Liver (tissue), 3 donors: Measurements from ENCODE around the gene FGF14.

Experiments
- FOXA2 ChIP-seq: IDR thresholded peaks from 2 replicates; pipeline ENCODE4 v1.6.1; 2016; ENCODE audit warnings: antibody characterized with exemption
- MAX ChIP-seq: IDR thresholded peaks from 2 replicates; pipeline ENCODE4 v1.6.1; 2016; ENCODE audit warnings: antibody characterized with exemption
- RAD21 ChIP-seq, 2 donors: IDR thresholded peaks; 2 replicates each; pipeline ENCODE4 v1.6.1; 2016; ENCODE audit warnings: antibody characterized with exemption in 2 of 2, mild to moderate bottlenecking in 2 of 2
- RXRA ChIP-seq, 2 donors: IDR thresholded peaks; 2 replicates each; pipeline ENCODE4 v1.6.1; 2017 to 2018; ENCODE audit warnings: antibody characterized with exemption in 2 of 2, mild to moderate bottlenecking in 1 of 2
- TF ChIP-seq, protein P1 (sequence below): fragments of 150-350 bp; IDR thresholded peaks from 2 replicates; pipeline ENCODE4 v1.5.1; 2017; ENCODE audit warnings: improper control_type of control experiment, low read depth, low read length; ENCODE audit not compliant: missing input control
- TF ChIP-seq, protein P2 (sequence below): IDR thresholded peaks from 2 replicates; pipeline ENCODE4 v1.6.1; 2016; ENCODE audit warnings: antibody characterized with exemption, mild to moderate bottlenecking
- donor health status: healthy.
- donor health status: healthy.

DNA sequence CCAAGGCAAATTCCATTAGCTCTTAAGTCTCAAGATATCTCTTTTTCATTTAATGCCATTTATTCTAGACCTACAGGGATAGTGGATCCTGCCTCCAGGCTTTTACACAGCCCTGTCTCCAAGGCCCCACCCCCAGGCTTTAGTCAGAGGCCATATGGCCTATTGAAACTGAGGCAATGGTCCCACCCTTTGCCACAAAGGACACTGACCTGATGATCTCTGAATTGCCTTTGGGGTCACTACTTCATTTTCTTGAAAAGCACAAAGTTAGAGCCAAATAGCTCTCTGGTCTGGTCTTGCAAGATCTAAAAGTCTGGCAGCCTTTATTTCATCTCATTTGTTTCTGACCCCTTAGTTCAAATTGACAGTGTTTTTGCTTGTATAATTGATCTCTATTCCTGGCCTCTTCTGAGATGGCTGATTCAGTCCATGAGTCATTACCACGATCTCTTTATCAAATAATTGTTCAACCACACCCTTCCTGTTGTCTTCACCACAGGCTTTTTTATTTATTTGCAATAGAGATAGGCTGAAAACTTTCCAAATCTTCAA is 209.8 kb downstream of the FGF14 start:
- TF ChIP-seq RXRA (IDR thresholded peaks at IDR 0.05) (peak; percentile 93 to 98), FOXA2 (no peak), RAD21 (IDR thresholded peaks at IDR 0.05) (peak in 1 of 2 donors; percentile 41), MAX (peak; percentile 34)
- TF ChIP-seq, protein P1, sequence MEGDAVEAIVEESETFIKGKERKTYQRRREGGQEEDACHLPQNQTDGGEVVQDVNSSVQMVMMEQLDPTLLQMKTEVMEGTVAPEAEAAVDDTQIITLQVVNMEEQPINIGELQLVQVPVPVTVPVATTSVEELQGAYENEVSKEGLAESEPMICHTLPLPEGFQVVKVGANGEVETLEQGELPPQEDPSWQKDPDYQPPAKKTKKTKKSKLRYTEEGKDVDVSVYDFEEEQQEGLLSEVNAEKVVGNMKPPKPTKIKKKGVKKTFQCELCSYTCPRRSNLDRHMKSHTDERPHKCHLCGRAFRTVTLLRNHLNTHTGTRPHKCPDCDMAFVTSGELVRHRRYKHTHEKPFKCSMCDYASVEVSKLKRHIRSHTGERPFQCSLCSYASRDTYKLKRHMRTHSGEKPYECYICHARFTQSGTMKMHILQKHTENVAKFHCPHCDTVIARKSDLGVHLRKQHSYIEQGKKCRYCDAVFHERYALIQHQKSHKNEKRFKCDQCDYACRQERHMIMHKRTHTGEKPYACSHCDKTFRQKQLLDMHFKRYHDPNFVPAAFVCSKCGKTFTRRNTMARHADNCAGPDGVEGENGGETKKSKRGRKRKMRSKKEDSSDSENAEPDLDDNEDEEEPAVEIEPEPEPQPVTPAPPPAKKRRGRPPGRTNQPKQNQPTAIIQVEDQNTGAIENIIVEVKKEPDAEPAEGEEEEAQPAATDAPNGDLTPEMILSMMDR = no peak
- TF ChIP-seq, protein P2, sequence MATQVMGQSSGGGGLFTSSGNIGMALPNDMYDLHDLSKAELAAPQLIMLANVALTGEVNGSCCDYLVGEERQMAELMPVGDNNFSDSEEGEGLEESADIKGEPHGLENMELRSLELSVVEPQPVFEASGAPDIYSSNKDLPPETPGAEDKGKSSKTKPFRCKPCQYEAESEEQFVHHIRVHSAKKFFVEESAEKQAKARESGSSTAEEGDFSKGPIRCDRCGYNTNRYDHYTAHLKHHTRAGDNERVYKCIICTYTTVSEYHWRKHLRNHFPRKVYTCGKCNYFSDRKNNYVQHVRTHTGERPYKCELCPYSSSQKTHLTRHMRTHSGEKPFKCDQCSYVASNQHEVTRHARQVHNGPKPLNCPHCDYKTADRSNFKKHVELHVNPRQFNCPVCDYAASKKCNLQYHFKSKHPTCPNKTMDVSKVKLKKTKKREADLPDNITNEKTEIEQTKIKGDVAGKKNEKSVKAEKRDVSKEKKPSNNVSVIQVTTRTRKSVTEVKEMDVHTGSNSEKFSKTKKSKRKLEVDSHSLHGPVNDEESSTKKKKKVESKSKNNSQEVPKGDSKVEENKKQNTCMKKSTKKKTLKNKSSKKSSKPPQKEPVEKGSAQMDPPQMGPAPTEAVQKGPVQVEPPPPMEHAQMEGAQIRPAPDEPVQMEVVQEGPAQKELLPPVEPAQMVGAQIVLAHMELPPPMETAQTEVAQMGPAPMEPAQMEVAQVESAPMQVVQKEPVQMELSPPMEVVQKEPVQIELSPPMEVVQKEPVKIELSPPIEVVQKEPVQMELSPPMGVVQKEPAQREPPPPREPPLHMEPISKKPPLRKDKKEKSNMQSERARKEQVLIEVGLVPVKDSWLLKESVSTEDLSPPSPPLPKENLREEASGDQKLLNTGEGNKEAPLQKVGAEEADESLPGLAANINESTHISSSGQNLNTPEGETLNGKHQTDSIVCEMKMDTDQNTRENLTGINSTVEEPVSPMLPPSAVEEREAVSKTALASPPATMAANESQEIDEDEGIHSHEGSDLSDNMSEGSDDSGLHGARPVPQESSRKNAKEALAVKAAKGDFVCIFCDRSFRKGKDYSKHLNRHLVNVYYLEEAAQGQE = no peak
